Body of pancreas (tissue), 4 donors: Measurements from ENCODE around the gene CPEB1. TPM values are rescaled to one million over a fixed set of nuclear protein-coding genes. Genes with fewer than 3 reads are reported as not detected.

ENCODE experiments used
- ATAC-seq: fragments of 150-250 bp; one replicate; pipeline ENCODE4 v1.9.1; 2016
- DNase-seq, 4 donors: peaks; one replicate each; pipeline ENCODE4 v3.0.0-alpha.2; 2019
- H3K27ac ChIP-seq, 4 donors: fragments of 200-600 bp; sonication (generic); 1 replicate in 3 of 4; 2 replicates in 1 of 4; pipeline versions ENCODE4 v1.5.1 to v1.6.1; 2016 to 2019; ENCODE audit warnings: mild to moderate bottlenecking in 1 of 4, mixed read lengths in 1 of 4, moderate library complexity in 1 of 4
- H3K27me3 ChIP-seq, 2 donors: fragments of 200-600 bp; sonication (generic); one replicate each; pipeline ENCODE4 v1.6.0; 2016; ENCODE audit warnings: mild to moderate bottlenecking in 1 of 2
- H3K36me3 ChIP-seq, 2 donors: fragments of 200-600 bp; sonication (generic); replicated peaks in 1 of 2; 2 replicates each; pipeline ENCODE4 v1.5.1; 2016; ENCODE audit warnings: low read depth in 2 of 2; ENCODE audit not compliant: insufficient read depth in 1 of 2
- H3K4me1 ChIP-seq: fragments of 200-600 bp; sonication (generic); one replicate; pipeline ENCODE4 v1.6.0; 2016
- H3K4me3 ChIP-seq, 2 donors: fragments of 200-600 bp; sonication (generic); 1 replicate in 1 of 2; 2 replicates in 1 of 2; pipeline ENCODE4 v1.5.1; 2016 to 2019
- H3K9me3 ChIP-seq, 3 donors: fragments of 200-600 bp; sonication (generic); 1 replicate in 2 of 3; 2 replicates in 1 of 3; pipeline ENCODE4 v1.5.1; 2016
- POLR2A ChIP-seq, 3 donors: fragments of 450-650 bp; IDR thresholded peaks; one replicate each; pipeline ENCODE4 v1.6.1; 2016; ENCODE audit warnings: antibody characterized with exemption in 3 of 3, mild to moderate bottlenecking in 2 of 3
- WGBS, 2 donors: methylation state at CpG; one replicate each; pipeline ENCODE4 v1.1.5; 2017; 5-methylcytosine and 5-hydroxymethylcytosine counted together
- intact Hi-C: fragments of 100-400 bp; cut with DNase I; formaldehyde crosslinking; loops from one replicate; pipeline ENCODE4 v1.15.1; 2023
- total RNA-seq, 2 donors: library from RNA; depleted of rRNA; stranded (reverse); fragments of >200 nt; gene quantifications; one replicate each; pipeline ENCODE4 v1.1.0, GENCODE V29; 2016
- TF ChIP-seq, protein P1 (sequence below), 7 experiments: fragments of 450-650 bp in 4 of 7; fragments of 200-600 bp in 3 of 7; sonication (generic) in 3 of 7; IDR thresholded peaks; one replicate each; pipeline ENCODE4 v1.5.1; 2016 to 2019; ENCODE audit warnings: antibody characterized with exemption in 7 of 7

The CPEB1 gene
- total RNA-seq, 2 donors from 2014 or later: 1.0 TPM; not detected in 1

- no peak overlapping the region for H3K4me3 ChIP-seq
- 86 to 92% methylated on average over 3 of the region's 3 CpGs for WGBS, 2 donors
- no peak overlapping the region for H3K27ac ChIP-seq
- DNase-seq (no peak), ATAC-seq (no peak)
- H3K27me3 ChIP-seq: no peaks in the 10 kb centered on the region
- intact Hi-C loops: no loop called here
- H3K4me1 ChIP-seq: peaks cover 24% of the 10 kb centered on the region
- no peaks in the 10 kb centered on the region for H3K9me3 ChIP-seq
- peaks cover 8 to 23% of the 10 kb centered on the region in 2 donors for H3K36me3 ChIP-seq
- no peak for TF ChIP-seq POLR2A (IDR thresholded peaks at IDR 0.05)
- TF ChIP-seq, protein P1, sequence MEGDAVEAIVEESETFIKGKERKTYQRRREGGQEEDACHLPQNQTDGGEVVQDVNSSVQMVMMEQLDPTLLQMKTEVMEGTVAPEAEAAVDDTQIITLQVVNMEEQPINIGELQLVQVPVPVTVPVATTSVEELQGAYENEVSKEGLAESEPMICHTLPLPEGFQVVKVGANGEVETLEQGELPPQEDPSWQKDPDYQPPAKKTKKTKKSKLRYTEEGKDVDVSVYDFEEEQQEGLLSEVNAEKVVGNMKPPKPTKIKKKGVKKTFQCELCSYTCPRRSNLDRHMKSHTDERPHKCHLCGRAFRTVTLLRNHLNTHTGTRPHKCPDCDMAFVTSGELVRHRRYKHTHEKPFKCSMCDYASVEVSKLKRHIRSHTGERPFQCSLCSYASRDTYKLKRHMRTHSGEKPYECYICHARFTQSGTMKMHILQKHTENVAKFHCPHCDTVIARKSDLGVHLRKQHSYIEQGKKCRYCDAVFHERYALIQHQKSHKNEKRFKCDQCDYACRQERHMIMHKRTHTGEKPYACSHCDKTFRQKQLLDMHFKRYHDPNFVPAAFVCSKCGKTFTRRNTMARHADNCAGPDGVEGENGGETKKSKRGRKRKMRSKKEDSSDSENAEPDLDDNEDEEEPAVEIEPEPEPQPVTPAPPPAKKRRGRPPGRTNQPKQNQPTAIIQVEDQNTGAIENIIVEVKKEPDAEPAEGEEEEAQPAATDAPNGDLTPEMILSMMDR (IDR thresholded peaks at IDR 0.05): no peak
Measured at GRCh38 chr15:82533801-82534200, 113.4 kb downstream of the CPEB1 start.

DNA sequence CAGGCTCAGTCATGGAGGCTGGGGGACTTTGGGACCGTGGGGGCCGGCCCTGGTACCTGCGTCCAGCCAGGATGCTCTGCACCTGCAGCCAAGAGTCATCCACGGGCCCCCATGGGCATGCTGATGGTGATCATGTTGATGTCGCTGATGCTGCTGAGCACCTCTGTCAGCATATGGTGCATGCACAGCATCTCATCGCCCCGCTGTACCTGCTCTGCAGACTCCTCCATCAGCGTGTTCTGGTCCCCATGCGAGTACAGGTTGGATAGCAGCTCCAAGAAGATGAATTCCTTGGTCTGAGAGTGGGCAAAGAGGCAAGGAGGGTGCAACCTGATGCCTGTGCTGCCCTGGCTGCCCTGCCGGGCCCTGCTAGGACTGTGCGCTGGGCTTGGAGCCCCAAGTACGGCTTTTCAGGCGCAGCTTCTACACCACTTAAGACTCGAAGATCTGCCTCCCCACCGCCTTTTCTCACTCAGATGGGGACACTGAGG is 114.1 kb downstream of the CPEB1 start:
- H3K36me3 ChIP-seq: peaks cover 8 to 18% of the 10 kb centered on the region in 2 donors
- DNase-seq (no peak), ATAC-seq (no peak)
- H3K27ac ChIP-seq: no peak overlapping the region
- no peaks in the 10 kb centered on the region for H3K27me3 ChIP-seq
- intact Hi-C loops: no loop called here
- no peaks in the 10 kb centered on the region for H3K9me3 ChIP-seq
- TF ChIP-seq POLR2A (IDR thresholded peaks at IDR 0.05): no peak
- TF ChIP-seq, protein P1 (IDR thresholded peaks at IDR 0.05): no peak
- 91 to 94% methylated on average over 11 to 15 of the region's 15 CpGs for whole genome bisulfite sequencing, 2 donors
- no peak overlapping the region for H3K4me3 ChIP-seq
- peaks cover 17% of the 10 kb centered on the region for H3K4me1 ChIP-seq

GRCh38 chr15:82532383-82532990 is 114.7 kb downstream of the CPEB1 start:
- Histone ChIP-seq H3K4me3 (no peak overlapping the region), H3K27me3 (no peaks in the 10 kb centered on the region), H3K9me3 (no peaks in the 10 kb centered on the region), H3K36me3 (peaks cover 5 to 13% of the 10 kb centered on the region in 2 donors), H3K27ac (no peak overlapping the region), H3K4me1 (peaks cover 12% of the 10 kb centered on the region)
- DNase-seq: peak in 1 of 4 donors; percentile 57
- WGBS, 2 donors: 68 to 72% methylated on average over 5 to 9 of the region's 9 CpGs
- ATAC-seq: no peak
- no peak for TF ChIP-seq POLR2A (IDR thresholded peaks at IDR 0.05)
- TF ChIP-seq, protein P1 (IDR thresholded peaks at IDR 0.05): no peak
- intact Hi-C loops: no loop called here

DNA sequence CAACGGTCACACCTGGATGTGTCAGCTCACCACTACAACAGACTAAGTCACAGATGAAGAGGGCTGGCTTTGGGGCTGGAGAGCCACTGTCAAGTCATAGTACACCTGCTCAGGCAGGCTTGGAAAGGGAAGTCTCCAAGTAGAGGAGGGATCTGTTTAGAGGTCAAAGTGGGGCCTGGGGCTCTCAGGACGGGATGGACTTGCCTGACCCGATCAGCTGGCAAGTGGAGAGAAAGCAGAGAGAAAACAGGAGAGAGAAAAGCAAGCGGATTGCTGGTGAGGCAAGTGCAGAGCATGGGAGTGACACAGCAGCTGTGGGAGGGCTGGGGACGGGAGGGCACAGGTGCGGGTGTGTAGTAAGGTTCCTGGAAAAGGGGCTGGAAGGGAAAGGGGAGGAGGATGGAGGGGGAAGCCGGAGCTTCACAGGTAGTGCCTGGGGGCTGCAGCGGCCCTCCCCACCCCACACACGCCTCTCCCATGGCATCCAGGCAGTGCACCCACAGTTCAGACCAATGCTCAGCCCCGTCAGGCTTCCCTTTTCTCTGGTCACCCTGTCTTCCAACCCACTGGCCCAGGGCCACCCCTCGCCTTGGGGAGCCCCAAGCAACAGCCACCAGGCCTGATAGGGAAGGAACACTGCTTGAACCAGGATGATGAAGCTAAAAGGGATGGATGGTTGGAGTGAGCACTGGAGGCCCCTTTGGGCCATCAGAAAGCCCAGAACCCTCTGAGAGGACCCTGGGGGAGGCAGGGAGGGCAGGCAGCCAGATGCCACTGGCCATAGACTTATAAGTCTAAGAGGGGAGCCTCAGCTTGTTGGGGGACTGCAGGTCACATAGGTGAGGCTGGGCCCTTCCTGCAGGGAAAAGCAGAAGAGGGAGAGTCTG is 115.4 kb downstream of the CPEB1 start:
- Histone ChIP-seq H3K27ac (peak overlapping the region in 2 of 4 donors; percentile 63 to 74), H3K9me3 (no peaks in the 10 kb centered on the region), H3K27me3 (no peaks in the 10 kb centered on the region), H3K4me3 (no peak overlapping the region), H3K36me3 (peaks cover 5 to 7% of the 10 kb centered on the region in 2 donors), H3K4me1 (peaks cover 12% of the 10 kb centered on the region)
- no peak for TF ChIP-seq POLR2A (IDR thresholded peaks at IDR 0.05)
- TF ChIP-seq, protein P1 (IDR thresholded peaks at IDR 0.05): no peak
- intact Hi-C loops: no loop called here
- WGBS, 2 donors: 68 to 75% methylated on average over 11 of the region's 11 CpGs
- DNase-seq (no peak), ATAC-seq (no peak)
